CD14-positive monocyte (primary cell): Measurements from ENCODE around the gene INTS14. TPM values are rescaled to one million over a fixed set of nuclear protein-coding genes. Genes with fewer than 3 reads are reported as not detected.

Source experiments
- DNase-seq, 3 donors: peaks; one replicate each; pipeline ENCODE4 v3.0.0-alpha.2; 2011 to 2022
- H2AFZ ChIP-seq: 2 replicates; pipeline ENCODE4 v1.6.0; 2012; ENCODE audit warnings: mild to moderate bottlenecking, low read depth, low read length, inconsistent platforms; ENCODE audit not compliant: insufficient read depth, poor library complexity, severe bottlenecking
- H3K27ac ChIP-seq, 2 donors: 1 replicate in 1 of 2; 2 replicates in 1 of 2; pipeline ENCODE4 v1.5.1; 2012 to 2013; ENCODE audit warnings: low read length in 2 of 2, control low read depth in 1 of 2, inconsistent platforms in 1 of 2, low read depth in 1 of 2, mild to moderate bottlenecking in 1 of 2
- H3K27me3 ChIP-seq, 2 donors: one replicate each; pipeline versions ENCODE4 v1.6.0 to v1.6.1; 2011 to 2013; ENCODE audit warnings: low read length in 2 of 2; ENCODE audit not compliant: control insufficient read depth in 2 of 2, insufficient read depth in 2 of 2
- H3K36me3 ChIP-seq, 2 donors: replicated peaks in 1 of 2; 1 replicate in 1 of 2; 2 replicates in 1 of 2; pipeline versions ENCODE4 v1.5.1 to v1.6.1; 2012 to 2013; ENCODE audit warnings: low read length in 2 of 2, control low read depth in 1 of 2, inconsistent platforms in 1 of 2, mild to moderate bottlenecking in 1 of 2; ENCODE audit not compliant: insufficient read depth in 2 of 2, control insufficient read depth in 1 of 2
- H3K4me1 ChIP-seq, 2 donors: 1 replicate in 1 of 2; 2 replicates in 1 of 2; pipeline versions ENCODE4 v1.5.1 to v1.6.1; 2012 to 2013; ENCODE audit warnings: low read length in 2 of 2, control low read depth in 1 of 2, inconsistent platforms in 1 of 2, mild to moderate bottlenecking in 1 of 2, moderate library complexity in 1 of 2; ENCODE audit not compliant: insufficient read depth in 2 of 2, control insufficient read depth in 1 of 2
- H3K4me2 ChIP-seq: replicated peaks from 2 replicates; pipeline ENCODE3; 2012; ENCODE audit warnings: low read length, moderate library complexity, mild to moderate bottlenecking; ENCODE audit not compliant: poor library complexity, severe bottlenecking; ENCODE audit errors: extremely low read depth
- H3K4me3 ChIP-seq, 3 experiments: fragments of 200-600 bp in 1 of 3; sonication (generic) in 1 of 3; replicated peaks in 1 of 3; 1 replicate in 2 of 3; 2 replicates in 1 of 3; pipeline ENCODE4 v1.5.1; 2011 to 2013; ENCODE audit warnings: low read length in 3 of 3, mild to moderate bottlenecking in 3 of 3, control low read depth in 2 of 3, low read depth in 2 of 3, inconsistent platforms in 1 of 3, moderate library complexity in 1 of 3
- H3K79me2 ChIP-seq: 2 replicates; pipeline ENCODE4 v1.6.0; 2012; ENCODE audit warnings: mild to moderate bottlenecking, control low read depth, inconsistent platforms, low read length, moderate library complexity; ENCODE audit not compliant: insufficient read depth
- H3K9ac ChIP-seq: 2 replicates; pipeline ENCODE4 v1.6.0; 2017; ENCODE audit warnings: low read length, mild to moderate bottlenecking; ENCODE audit not compliant: insufficient read depth, poor library complexity, severe bottlenecking
- H3K9me3 ChIP-seq, 2 donors: replicated peaks in 1 of 2; 1 replicate in 1 of 2; 2 replicates in 1 of 2; pipeline versions ENCODE4 v1.5.1 to v1.6.1; 2012 to 2013; ENCODE audit warnings: low read length in 2 of 2, control low read depth in 1 of 2; ENCODE audit not compliant: control insufficient read depth in 1 of 2, insufficient read depth in 1 of 2
- H4K20me1 ChIP-seq: 2 replicates; pipeline ENCODE4 v1.6.0; 2012; ENCODE audit warnings: mild to moderate bottlenecking, low read length, control low read depth, moderate library complexity; ENCODE audit not compliant: insufficient read depth
- H3K27ac Mint-ChIP-seq, 7 donors: one replicate each; pipeline ENCODE4 v1.8.0; 2020; ENCODE audit warnings: mild to moderate bottlenecking in 7 of 7, mixed read lengths in 7 of 7, moderate library complexity in 6 of 7, inconsistent platforms in 2 of 7
- H3K27me3 Mint-ChIP-seq, 3 donors: one replicate each; pipeline ENCODE4 v1.8.0; 2021 to 2022; ENCODE audit warnings: low read depth in 3 of 3, mild to moderate bottlenecking in 3 of 3, mixed read lengths in 3 of 3, moderate library complexity in 3 of 3, inconsistent platforms in 1 of 3
- H3K36me3 Mint-ChIP-seq, 2 donors: one replicate each; pipeline ENCODE4 v1.8.0; 2020; ENCODE audit warnings: mixed read lengths in 2 of 2, inconsistent platforms in 1 of 2, mild to moderate bottlenecking in 1 of 2
- H3K4me1 Mint-ChIP-seq: one replicate; pipeline ENCODE4 v1.8.0; 2020; ENCODE audit warnings: mild to moderate bottlenecking, mixed read lengths
- H3K4me3 Mint-ChIP-seq, 2 donors: one replicate each; pipeline ENCODE4 v1.8.0; 2020; ENCODE audit warnings: mild to moderate bottlenecking in 2 of 2, mixed read lengths in 2 of 2, moderate library complexity in 1 of 2
- H3K9me3 Mint-ChIP-seq, 7 donors: one replicate each; pipeline ENCODE4 v1.8.0; 2020 to 2022; ENCODE audit warnings: mixed read lengths in 7 of 7, mild to moderate bottlenecking in 6 of 7, moderate library complexity in 6 of 7, inconsistent platforms in 2 of 7
- CTCF ChIP-seq: fragments of 200-600 bp; IDR thresholded peaks from one replicate; pipeline ENCODE4 v1.8.0; 2022; ENCODE audit warnings: antibody characterized with exemption, mild to moderate bottlenecking
- WGBS: methylation state at CpG from one replicate; pipeline ENCODE4 v1.1.5; 2013; ENCODE audit warnings: missing lambda C conversion rate; ENCODE audit not compliant: insufficient coverage; 5-methylcytosine and 5-hydroxymethylcytosine counted together
- intact Hi-C, 2 donors: fragments of 100-400 bp; cut with micrococcal nuclease; formaldehyde crosslinking; loops; one replicate each; pipeline versions ENCODE4 v1.15.0 to v1.15.1; 2023
- polyA plus RNA-seq, 3 donors: library from polyadenylated mRNA; depleted of rRNA in 1 of 3; unstranded in 2 of 3; stranded (reverse) in 1 of 3; fragments of 300-500 nt in 2 of 3; fragments of >200 nt in 1 of 3; fragmentation: Illumina TruSeq in 2 of 3; gene quantifications; 1 replicate in 2 of 3; 2 replicates in 1 of 3; pipeline ENCODE4 v1.2.3, GENCODE V29; 2012 to 2021

The INTS14 gene
- polyA plus RNA-seq, 3 donors: 10.1 to 20.3 (median 12.0) TPM

DNA sequence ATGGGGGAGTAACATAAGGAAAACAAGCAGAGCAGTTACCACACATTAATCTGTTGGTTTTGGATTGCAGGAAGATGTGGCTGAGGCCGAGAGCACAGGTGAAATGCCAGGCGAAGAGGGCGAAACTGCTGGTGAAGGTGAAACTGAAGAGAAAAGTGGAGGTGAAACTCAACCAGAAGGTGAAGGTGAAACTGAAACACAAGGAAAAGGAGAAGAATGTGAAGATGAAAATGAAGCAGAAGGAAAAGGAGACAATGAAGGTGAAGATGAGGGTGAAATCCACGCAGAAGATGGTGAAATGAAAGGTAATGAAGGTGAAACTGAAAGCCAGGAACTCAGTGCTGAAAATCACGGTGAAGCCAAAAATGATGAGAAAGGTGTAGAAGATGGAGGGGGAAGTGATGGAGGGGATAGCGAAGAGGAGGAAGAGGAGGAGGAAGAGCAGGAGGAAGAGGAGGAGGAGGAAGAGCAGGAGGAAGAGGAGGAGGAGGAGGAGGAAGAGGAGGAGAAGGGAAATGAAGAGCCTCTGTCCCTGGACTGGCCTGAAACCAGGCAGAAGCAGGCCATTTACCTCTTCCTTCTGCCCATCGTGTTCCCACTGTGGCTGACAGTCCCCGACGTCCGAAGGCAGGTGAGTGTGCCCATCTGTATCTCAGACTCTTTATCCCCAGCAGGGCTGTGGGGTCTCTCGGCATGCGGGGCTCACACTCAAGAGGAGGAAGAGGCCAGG lies 39.5 kb upstream of the INTS14 start:
- Mint-ChIP-seq H3K4me1 (no peaks in the 10 kb centered on the region), H3K27me3 (no peaks in the 10 kb centered on the region)
- no peak for DNase-seq

DNA sequence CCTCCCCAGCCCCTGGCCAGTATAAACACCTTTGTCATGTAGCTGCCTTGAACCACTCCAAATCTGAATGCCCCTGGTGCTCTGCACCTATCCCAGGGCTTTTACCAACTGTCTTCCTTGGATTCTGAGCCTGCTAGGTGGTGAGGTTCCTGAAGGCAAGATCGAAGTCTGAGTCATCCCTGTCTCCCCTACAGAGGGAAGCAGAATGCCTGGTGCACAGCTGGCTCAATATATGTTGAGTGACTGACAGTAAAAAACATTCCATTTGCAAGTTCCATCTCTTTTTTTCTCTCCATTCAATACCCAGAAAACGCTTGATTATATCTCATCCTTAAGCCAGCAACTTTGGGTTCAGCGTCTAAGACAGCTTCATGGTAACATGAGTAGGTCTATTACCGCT lies 35.6 kb upstream of the INTS14 start:
- no peak overlapping the region for H3K27ac Mint-ChIP-seq

More for the DNA sequence above, 39.5 kb upstream of the INTS14 start:
- Mint-ChIP-seq H3K27ac (peak overlapping the region in 1 of 7 donors; percentile 37), H3K4me3 (no peak overlapping the region), H3K36me3 (peaks cover 38 to 50% of the 10 kb centered on the region in 2 donors), H3K9me3 (no peaks in the 10 kb centered on the region)
- H3K36me3 ChIP-seq: peaks cover 40 to 43% of the 10 kb centered on the region in 2 donors
- H3K27me3 ChIP-seq: no peaks in the 10 kb centered on the region
- H3K9me3 ChIP-seq: no peaks in the 10 kb centered on the region
- H3K4me2 ChIP-seq: no peak overlapping the region
- intact Hi-C loops: no loop called here
- no peaks in the 10 kb centered on the region for H4K20me1 ChIP-seq
- no peak overlapping the region for H3K9ac ChIP-seq
- H3K27ac ChIP-seq: no peak overlapping the region
- no peaks in the 10 kb centered on the region for H3K79me2 ChIP-seq
- no peaks in the 10 kb centered on the region for H3K4me1 ChIP-seq
- TF ChIP-seq CTCF: no peak
- H3K4me3 ChIP-seq: no peak overlapping the region
- H2AFZ ChIP-seq: no peak overlapping the region
- 90% methylated on average over 9 of the region's 12 CpGs for WGBS

More for the DNA sequence above, 35.6 kb upstream of the INTS14 start:
- Mint-ChIP-seq H3K27me3 (no peaks in the 10 kb centered on the region), H3K36me3 (peaks cover 6 to 10% of the 10 kb centered on the region in 2 donors), H3K4me1 (no peaks in the 10 kb centered on the region), H3K9me3 (no peaks in the 10 kb centered on the region), H3K4me3 (no peak overlapping the region)
- intact Hi-C loops: no loop called here
- H3K4me3 ChIP-seq: no peak overlapping the region
- 100% methylated on average over 2 of the region's 4 CpGs for WGBS
- no peak overlapping the region for H3K27ac ChIP-seq
- DNase-seq: no peak
- no peak overlapping the region for H3K4me2 ChIP-seq
- no peaks in the 10 kb centered on the region for H3K9me3 ChIP-seq
- H3K9ac ChIP-seq: no peak overlapping the region
- TF ChIP-seq CTCF: no peak
- no peak overlapping the region for H2AFZ ChIP-seq
- no peaks in the 10 kb centered on the region for H3K27me3 ChIP-seq
- no peaks in the 10 kb centered on the region for H4K20me1 ChIP-seq
- peaks cover 3 to 7% of the 10 kb centered on the region in 2 donors for H3K36me3 ChIP-seq
- H3K79me2 ChIP-seq: no peaks in the 10 kb centered on the region
- no peaks in the 10 kb centered on the region for H3K4me1 ChIP-seq
